Natural killer cell treated with Interleukin-12 subunit alpha and Interleukin-12 subunit beta and Interleukin-15 and Interleukin-18, amount 100 ng/mL, for 72 hours (primary cell): ENCODE data around the gene GNPDA1. TPM values are rescaled to one million over a fixed set of nuclear protein-coding genes. Genes with fewer than 3 reads are reported as not detected.

Source experiments
- ATAC-seq, 2 donors: fragments of 150-1000 bp; cut with Tn5 transposase in 1 of 2; sonication (Bioruptor Pico), chemical (Tn5 transposase) in 1 of 2; 2 replicates each; pipeline ENCODE4 v1.10.0; 2021
- DNase-seq: peaks from one replicate; pipeline ENCODE4 v3.0.0; 2022; ENCODE audit warnings: low spot score
- H3K27ac Mint-ChIP-seq, 2 donors: 1 replicate in 1 of 2; 2 replicates in 1 of 2; pipeline ENCODE4 v1.8.0; 2022; ENCODE audit warnings: mixed read lengths in 2 of 2, mild to moderate bottlenecking in 1 of 2, moderate library complexity in 1 of 2
- H3K27me3 Mint-ChIP-seq, 2 donors: 1 replicate in 1 of 2; 2 replicates in 1 of 2; pipeline ENCODE4 v1.8.0; 2022; ENCODE audit warnings: mixed read lengths in 2 of 2
- H3K36me3 Mint-ChIP-seq: one replicate; pipeline ENCODE4 v1.8.0; 2022; ENCODE audit warnings: mixed read lengths
- H3K4me1 Mint-ChIP-seq, 2 donors: 1 replicate in 1 of 2; 2 replicates in 1 of 2; pipeline ENCODE4 v1.8.0; 2022; ENCODE audit warnings: low read depth in 2 of 2, mixed read lengths in 2 of 2, mild to moderate bottlenecking in 1 of 2
- H3K4me3 Mint-ChIP-seq: one replicate; pipeline ENCODE4 v1.8.0; 2022; ENCODE audit warnings: mixed read lengths
- H3K9me3 Mint-ChIP-seq: 2 replicates; pipeline ENCODE4 v1.8.0; 2022; ENCODE audit warnings: mixed read lengths
- total RNA-seq, 2 donors: library from RNA; stranded (reverse); gene quantifications; one replicate each; pipeline ENCODE4 v1.2.3, GENCODE V29; 2022

The GNPDA1 gene
- total RNA-seq, 2 donors from 2014 or later = 9.0 to 9.6 TPM

DNA sequence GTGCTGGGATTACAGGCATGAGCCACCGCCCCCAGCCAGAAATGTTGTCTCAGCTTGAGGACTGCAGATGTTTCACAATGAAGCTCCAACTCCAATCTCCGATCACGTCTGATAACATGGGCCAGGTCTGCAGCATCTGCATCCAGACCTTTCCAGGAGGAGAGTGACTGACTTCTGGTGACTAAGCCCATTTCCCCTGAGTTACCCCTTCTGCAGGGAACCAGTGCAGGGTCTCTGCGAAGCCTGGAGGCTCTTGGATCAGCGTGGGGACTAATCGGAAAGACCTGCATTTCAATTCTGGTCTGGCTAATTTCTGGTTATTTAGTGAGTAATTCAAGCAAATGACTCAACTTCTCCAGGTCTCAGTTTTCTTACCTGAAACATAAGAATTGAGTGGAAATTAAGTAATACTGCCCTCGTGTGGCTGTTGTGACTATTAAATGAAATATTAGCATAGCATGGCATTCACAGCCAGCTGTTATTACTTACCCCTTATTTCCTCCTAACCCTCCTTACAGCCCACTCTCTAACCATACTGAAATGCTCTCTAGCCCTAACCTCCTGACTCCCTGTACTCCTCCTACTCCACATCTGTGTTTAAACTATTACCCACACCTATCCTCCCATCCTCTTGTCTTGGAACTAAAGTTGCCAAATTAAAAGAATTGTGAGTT is 2.2 kb upstream of the GNPDA1 start:
- peaks cover 48 to 66% of the 10 kb centered on the region in 2 donors for H3K4me1 Mint-ChIP-seq
- H3K27ac Mint-ChIP-seq = peak overlapping the region; percentile 64 to 85
- ATAC-seq (peak in 1 of 2 donors; percentile 1), DNase-seq (no peak)
- peak overlapping the region; percentile 75 for H3K4me3 Mint-ChIP-seq
- H3K9me3 Mint-ChIP-seq = no peaks in the 10 kb centered on the region
- H3K27me3 Mint-ChIP-seq = peaks cover 0 to 2% of the 10 kb centered on the region in 2 donors
- H3K36me3 Mint-ChIP-seq = no peaks in the 10 kb centered on the region

DNA sequence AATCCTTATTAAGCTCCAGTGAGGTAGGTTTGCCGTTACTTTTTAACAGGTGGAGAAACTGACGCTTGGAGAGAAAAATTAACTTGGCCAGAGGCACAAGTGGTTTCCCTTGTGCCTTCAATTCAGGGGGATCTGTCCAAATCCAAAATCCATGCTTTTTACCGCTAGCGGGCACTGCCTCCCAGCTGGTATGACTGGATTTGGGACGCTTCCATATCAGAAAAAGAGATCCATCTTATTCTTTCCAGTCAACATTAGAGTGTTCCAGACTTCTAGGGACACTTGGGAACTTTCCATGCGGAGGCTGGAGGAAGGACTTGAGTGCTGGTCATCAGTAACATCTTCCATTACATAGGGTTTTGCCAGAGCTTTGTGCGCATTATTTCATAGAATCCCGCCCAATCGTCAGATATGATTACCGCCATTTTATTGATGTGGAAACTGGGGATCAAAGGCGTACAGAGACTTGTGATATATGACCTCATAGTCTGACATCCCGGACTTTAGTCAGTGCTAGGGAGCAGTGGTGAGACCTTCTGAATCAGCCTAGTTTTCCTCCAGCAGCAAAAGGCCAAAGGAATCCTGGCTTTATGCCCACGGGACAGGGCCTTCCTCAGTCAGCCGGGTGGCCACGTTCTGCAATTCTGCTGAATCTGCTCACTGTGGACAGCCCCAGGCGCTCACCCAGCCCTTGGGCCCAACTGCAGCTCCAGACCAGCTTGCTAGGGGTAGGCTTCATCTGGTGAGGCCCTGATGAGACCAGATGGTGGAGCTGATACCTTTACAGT is 1.1 kb upstream of the GNPDA1 start:
- DNase-seq (no peak), ATAC-seq (no peak)
- Mint-ChIP-seq H3K4me3 (peak overlapping the region; percentile 76), H3K9me3 (no peaks in the 10 kb centered on the region), H3K27ac (peak overlapping the region; percentile 64 to 73), H3K4me1 (peaks cover 51 to 65% of the 10 kb centered on the region in 2 donors), H3K36me3 (no peaks in the 10 kb centered on the region), H3K27me3 (no peaks in the 10 kb centered on the region)

DNA sequence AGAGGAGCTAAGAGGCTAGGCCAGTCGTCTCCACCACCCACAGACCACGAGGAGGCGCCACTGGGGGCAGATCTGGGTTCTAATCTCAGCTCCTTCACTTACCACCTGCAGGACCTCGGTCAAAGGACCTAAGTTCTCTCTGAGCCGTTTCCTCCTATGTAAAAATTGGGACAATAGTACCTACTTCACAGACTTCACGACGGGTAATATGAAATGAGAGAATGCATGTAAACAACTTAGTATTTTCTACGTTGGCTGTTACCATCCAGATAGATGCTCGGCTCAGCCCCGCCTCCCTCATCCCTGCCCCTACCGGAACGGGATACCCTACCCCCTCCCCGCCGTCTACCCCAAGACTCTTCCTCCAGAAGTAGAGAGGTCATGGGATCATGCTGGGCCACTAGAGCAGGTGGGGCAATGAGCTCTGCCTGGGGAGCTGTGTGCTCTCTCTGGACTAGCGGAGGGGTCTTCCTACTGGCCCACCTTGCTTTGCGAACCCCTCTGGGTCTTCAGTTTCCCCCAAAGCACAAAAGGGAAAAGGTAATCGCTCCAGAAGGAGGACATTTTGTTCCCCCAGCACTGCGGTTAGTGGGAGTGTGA is 541 bp downstream of the GNPDA1 start:
- no peak for ATAC-seq
- no peaks in the 10 kb centered on the region for H3K36me3 Mint-ChIP-seq
- no peak for DNase-seq

DNA sequence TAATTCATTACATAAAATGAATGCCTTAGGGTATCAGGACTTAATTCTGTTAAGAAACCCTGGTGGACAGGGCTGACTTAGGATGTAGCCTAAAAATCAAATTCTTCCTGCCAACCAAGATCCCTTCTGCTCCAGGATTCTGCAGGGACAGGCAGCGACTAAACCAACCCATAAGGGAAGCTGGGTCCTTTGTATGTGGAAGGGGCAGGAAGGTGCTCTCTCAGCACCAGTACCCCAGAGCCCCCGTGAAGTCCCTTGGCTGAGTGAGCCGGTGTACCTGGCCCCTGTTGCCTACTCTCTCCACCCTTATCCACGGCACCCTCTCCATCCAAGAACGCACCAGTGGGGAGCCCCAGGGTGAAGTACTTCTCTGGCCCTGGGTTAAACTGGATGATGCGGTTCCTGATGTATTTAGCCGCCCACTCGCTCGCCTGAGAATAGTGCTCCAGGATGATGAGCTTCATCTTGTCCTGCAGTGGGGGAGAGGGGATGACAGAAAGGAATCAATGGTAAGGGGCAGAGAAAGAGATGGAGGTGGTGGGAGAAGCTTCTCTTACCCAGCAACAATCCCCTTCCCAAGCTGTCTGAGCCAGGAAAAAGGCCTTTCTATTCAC is 1.1 kb downstream of the GNPDA1 start:
- no peak for ATAC-seq
- Mint-ChIP-seq H3K27ac (peak overlapping the region in 1 of 2 donors; percentile 27), H3K4me1 (peaks cover 50 to 61% of the 10 kb centered on the region in 2 donors), H3K9me3 (no peaks in the 10 kb centered on the region), H3K27me3 (no peaks in the 10 kb centered on the region), H3K36me3 (no peaks in the 10 kb centered on the region), H3K4me3 (peak overlapping the region; percentile 49)
- DNase-seq = no peak

More for the DNA sequence above, 541 bp downstream of the GNPDA1 start:
- Mint-ChIP-seq H3K9me3 (no peaks in the 10 kb centered on the region), H3K27me3 (no peaks in the 10 kb centered on the region), H3K4me1 (peaks cover 48 to 60% of the 10 kb centered on the region in 2 donors), H3K4me3 (peak overlapping the region; percentile 49), H3K27ac (peak overlapping the region in 1 of 2 donors; percentile 27)

DNA sequence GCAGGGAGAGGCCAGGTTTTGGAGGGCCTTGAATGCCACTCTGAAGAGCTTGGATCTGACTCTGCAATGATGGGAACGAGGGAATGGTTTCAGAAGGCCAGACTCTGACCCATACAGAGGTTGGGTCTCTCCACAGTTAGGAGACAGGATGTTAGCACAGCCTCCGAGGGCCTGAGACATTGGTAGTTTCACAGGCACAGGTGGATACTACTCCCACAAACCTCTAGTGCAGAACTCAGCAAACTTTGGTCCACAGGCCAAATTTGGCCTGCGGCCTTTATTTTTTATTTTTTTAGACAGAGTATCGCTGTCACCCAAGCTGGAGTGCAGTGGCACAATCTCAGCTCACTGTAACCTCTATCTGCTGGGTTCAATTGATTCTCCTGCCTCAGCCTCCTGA is 2.9 kb downstream of the GNPDA1 start:
- no peak for DNase-seq
- Mint-ChIP-seq H3K36me3 (no peaks in the 10 kb centered on the region), H3K27ac (no peak overlapping the region), H3K4me3 (no peak overlapping the region), H3K9me3 (no peaks in the 10 kb centered on the region), H3K4me1 (peaks cover 46 to 57% of the 10 kb centered on the region in 2 donors), H3K27me3 (no peaks in the 10 kb centered on the region)
- no peak for ATAC-seq

DNA sequence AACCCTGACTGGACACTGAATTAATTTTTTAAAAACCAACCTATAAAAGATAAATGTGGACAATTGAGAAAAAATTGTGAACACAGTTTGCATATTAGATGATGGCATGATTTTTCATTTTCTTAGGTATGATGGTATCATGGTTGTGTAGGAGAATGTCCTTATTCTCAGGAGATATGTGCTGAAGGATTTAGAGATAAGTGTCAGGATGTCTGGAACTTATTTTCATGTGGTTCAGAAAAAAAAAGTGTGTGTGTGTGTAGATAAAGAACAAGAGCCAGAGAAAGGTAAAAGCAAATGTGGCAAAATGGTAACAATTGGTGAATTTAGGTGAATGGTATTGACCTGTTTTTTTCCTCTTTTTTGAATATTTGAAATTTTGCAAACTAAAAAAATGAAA is 4.0 kb downstream of the GNPDA1 start:
- H3K27me3 Mint-ChIP-seq = no peaks in the 10 kb centered on the region
- no peaks in the 10 kb centered on the region for H3K9me3 Mint-ChIP-seq
- no peak overlapping the region for H3K27ac Mint-ChIP-seq
- DNase-seq (no peak), ATAC-seq (no peak)
- no peak overlapping the region for H3K4me3 Mint-ChIP-seq
- no peaks in the 10 kb centered on the region for H3K36me3 Mint-ChIP-seq
- H3K4me1 Mint-ChIP-seq = peaks cover 46 to 49% of the 10 kb centered on the region in 2 donors

DNA sequence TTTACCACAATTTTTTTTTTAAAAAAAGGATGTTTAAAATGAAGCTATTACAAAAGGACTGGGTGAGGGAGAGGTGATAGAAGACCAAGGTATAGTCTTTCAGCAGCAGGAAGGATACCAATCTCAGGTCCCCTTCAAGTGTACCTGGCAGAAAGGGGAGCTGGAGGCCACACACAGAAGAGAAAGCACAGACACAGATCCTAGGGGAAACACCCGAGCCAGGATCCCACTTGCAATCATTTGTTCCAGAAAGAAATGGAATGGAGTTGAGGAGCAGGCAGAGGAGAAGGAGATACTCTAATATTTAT is 5.6 kb downstream of the GNPDA1 start:
- Mint-ChIP-seq H3K4me3 (peak overlapping the region; percentile 63), H3K27me3 (no peaks in the 10 kb centered on the region), H3K36me3 (no peaks in the 10 kb centered on the region), H3K9me3 (no peaks in the 10 kb centered on the region), H3K27ac (peak overlapping the region; percentile 54 to 71), H3K4me1 (peaks cover 39 to 40% of the 10 kb centered on the region in 2 donors)
- no peak for ATAC-seq
- no peak for DNase-seq

DNA sequence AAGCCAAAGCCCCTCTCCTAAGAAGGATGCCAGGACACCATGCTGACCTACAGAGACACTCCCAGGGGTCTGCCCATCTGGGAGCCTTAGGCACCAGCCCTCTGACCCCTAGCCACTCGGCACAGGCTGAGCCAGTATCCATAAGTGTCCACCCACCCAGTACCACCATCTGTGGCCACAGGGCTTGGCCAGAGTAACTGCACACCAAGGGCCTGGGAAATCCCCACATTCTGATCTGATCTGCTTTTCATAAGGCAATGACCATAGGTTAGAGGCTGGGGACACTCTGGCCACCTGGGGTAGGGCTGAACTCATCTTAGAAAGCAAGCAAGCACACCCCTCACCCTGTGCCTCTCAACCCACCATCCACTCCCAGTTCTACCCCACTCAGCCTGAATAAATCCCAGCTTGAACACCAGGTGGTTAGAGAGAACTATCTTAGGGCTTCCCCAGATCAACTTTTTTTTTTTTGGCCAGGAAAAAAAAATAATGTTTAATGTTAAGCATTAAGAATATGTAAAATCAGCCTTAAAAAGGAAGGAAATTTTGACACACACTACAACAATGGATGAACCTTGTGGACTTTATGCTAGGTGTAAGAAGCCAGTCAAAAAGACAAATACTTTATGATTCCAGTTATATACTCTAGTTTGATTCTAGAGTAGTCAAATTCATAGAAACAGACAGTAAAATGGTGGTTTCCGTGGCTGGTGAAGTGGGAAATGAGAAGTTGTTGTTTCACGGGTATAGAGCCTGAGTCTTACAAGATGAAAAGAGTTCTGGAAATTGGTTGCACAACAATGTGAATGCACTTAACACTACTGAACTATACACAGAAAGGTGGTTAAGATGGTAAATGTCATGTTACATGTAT is 6.2 kb downstream of the GNPDA1 start:
- Mint-ChIP-seq H3K27me3 (no peaks in the 10 kb centered on the region), H3K4me1 (peaks cover 35 to 36% of the 10 kb centered on the region in 2 donors), H3K27ac (peak overlapping the region; percentile 54 to 71), H3K4me3 (peak overlapping the region; percentile 63), H3K36me3 (no peaks in the 10 kb centered on the region), H3K9me3 (no peaks in the 10 kb centered on the region)
- peak; percentile 95 to 97 for ATAC-seq
- DNase-seq = peak; percentile 74

DNA sequence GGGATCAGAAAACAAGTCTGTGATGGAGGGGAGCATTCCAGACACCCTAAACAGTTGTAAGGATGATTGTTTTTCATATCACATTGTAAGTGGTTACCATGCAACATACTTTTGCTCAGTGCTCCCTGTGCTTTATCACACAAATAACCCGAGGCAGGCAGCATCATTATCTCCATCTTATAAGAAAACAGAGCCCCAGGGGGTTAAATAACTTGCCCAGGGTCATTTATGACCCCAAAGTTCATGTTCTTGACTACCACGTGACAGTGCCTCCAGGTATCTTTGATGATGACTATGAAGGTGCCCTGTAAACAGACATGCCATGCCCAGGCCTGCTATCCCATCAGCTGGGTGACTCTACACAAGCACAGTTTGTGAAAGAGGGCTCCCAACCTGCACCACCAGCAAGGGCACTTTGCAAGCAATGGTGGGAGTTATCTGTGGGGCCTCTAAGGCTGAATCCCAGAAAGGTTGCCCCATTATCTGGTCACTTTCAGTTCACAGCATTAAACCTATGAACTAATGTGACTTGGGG is 9.5 kb downstream of the GNPDA1 start:
- Mint-ChIP-seq H3K4me3 (no peak overlapping the region), H3K27me3 (no peaks in the 10 kb centered on the region), H3K4me1 (peaks cover 30% of the 10 kb centered on the region in 2 donors), H3K36me3 (no peaks in the 10 kb centered on the region), H3K9me3 (no peaks in the 10 kb centered on the region), H3K27ac (peak overlapping the region in 1 of 2 donors; percentile 55)
- ATAC-seq = no peak
- no peak for DNase-seq

DNA sequence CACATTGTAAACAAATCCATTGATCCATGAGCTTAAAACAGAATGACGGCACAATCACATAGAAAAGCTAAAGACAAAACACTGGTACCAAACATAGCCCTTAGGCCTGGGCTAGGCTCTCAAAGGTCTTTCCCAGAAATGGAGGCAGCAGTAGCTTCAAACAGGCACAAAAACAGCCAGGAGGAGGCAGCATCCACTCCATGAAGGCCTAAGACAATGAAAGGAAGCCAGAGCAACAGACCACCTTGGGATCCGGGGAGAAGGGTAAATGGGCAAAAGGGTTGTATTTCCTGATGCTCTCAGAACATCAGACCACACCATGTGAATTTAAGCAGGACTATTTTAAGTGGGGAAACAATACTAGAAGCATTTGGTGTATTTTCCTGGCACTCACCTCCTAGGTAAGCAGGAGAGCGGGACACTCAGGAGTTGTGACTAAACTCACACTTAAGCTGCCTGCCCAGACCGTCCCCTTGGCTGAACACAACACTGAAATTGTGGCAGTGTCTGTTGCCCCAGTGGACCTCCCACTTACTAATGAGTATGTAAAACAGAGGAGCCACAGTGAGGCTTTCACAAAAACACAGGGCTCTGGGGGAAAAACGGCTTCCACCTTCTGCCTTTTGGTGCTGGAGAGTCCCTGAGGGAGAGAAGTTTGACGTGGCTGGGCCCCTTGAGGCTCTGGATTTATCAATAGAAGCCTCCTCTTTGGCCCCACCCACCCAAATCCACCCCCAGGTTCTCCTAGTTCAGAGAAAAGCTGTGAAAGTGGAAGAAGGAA is 11.9 kb downstream of the GNPDA1 start:
- no peak overlapping the region for H3K4me3 Mint-ChIP-seq
- peak overlapping the region in 1 of 2 donors; percentile 41 for H3K27ac Mint-ChIP-seq
- ATAC-seq = no peak

DNA sequence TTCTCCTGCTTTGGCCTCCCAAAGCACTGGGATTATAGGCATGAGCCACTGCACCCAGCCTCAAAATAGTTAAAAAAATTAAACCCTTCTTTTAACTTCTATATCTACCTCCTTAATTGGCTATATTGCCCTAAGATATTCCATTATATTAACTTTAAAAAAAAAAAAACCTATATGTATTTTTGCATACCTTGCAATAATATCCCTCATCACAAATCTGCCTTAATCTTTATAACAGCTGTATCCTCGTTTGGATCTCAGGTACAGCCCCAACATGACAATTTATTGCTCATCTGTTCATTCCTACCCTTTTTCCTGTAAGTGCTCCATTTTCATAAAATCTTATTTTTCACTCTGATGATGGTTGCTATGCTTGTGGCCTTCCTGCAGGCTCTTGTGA is 12.7 kb downstream of the GNPDA1 start:
- H3K4me1 Mint-ChIP-seq = peaks cover 1% of the 10 kb centered on the region in 2 donors
- H3K27ac Mint-ChIP-seq = peak overlapping the region in 1 of 2 donors; percentile 41
- no peak overlapping the region for H3K4me3 Mint-ChIP-seq
- H3K27me3 Mint-ChIP-seq = no peaks in the 10 kb centered on the region
- peaks cover 5% of the 10 kb centered on the region for H3K36me3 Mint-ChIP-seq
- ATAC-seq = no peak
- H3K9me3 Mint-ChIP-seq = no peaks in the 10 kb centered on the region
- DNase-seq = no peak

More for the DNA sequence above, 11.9 kb downstream of the GNPDA1 start:
- DNase-seq = no peak
- Mint-ChIP-seq H3K36me3 (no peaks in the 10 kb centered on the region), H3K9me3 (no peaks in the 10 kb centered on the region), H3K4me1 (peaks cover 7 to 9% of the 10 kb centered on the region in 2 donors), H3K27me3 (no peaks in the 10 kb centered on the region)

DNA sequence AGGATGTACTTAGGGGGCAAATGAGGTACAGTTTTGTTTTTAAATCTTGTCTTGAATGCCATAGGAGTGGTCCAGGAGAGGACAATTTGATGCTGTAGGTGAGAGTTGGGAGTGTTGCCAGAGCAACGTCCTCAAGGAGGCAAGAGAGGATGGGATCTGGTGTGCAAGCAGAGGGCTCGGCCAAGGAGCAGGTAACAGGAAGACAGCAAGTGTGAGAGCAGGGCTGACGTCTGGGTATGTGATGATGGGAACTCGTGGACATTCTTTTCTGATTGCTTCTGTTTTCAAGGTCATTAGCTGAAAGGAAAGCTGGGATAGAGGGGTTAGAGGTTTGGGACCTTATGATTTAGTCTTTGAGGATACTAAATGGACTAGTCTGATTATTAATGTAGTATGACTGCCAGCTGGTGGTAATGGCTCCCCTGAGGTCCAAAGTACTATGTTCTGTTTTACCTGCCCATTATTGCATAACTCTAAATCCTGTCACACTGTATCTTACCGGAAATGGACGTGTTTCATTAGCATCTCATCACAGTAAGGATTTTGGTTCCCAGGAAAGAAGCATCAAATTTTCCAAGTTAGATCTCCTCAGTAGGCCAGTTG is 15.4 kb downstream of the GNPDA1 start:
- Mint-ChIP-seq H3K27me3 (no peaks in the 10 kb centered on the region), H3K36me3 (peaks cover 18% of the 10 kb centered on the region), H3K4me3 (no peak overlapping the region), H3K27ac (no peak overlapping the region), H3K4me1 (no peaks in the 10 kb centered on the region), H3K9me3 (no peaks in the 10 kb centered on the region)
- DNase-seq (no peak), ATAC-seq (no peak)
